ENCODE data around the gene SNRNP200. TPM values are rescaled to one million over a fixed set of nuclear protein-coding genes. Genes with fewer than 3 reads are reported as not detected.

SNRNP200 gene
- total and polyA plus RNA-seq, 8 donors, result 82.7 to 209 (median 195) TPM

DNA sequence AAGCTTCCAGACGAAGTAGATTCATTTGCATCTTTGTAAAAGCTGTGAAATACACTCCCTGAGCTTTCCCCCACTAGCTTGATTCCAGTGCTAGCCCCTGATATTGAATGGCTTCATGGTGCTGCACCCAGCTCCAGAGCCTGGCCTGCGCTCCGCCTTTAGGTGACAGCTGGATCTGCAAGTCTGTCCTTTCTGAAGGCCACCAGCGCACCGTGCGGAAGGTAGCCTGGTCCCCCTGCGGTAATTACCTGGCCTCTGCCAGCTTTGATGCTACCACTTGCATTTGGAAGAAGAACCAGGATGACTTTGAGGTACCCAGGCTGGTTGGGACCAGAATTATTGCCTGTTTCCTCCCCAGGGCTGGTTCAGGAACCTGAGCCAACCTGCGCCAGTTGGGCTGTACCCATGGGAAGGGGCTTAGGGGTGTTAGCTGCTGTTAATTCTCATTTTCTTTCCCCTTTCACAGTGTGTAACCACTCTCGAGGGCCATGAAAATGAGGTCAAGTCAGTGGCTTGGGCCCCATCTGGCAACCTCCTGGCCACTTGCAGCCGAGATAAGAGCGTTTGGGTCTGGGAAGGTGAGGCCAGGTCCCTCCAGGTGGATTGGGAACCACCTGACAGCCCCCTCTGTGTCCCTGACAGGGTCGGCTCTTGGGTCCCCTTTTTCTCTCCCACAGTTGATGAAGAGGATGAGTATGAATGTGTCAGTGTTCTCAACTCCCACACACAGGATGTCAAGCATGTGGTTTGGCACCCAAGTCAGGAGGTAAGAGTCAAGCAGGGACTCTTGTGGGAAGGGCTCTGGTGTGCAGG is 38.0 kb downstream of the SNRNP200 start:
- intact Hi-C loops (cut with DNase I), result loop anchor here in 1 of 2 donors (5.0 kb wide), 1 partner anchor 65 kb away; no protein-coding TSS in a partner anchor
- H3K4me1 ChIP-seq, result peaks cover 19 to 42% of the 10 kb centered on the region in 2 donors
- H3K9me3 ChIP-seq, result no peaks in the 10 kb centered on the region
- ATAC-seq, result no peak
- peaks cover 0 to 63% of the 10 kb centered on the region in 2 donors for H3K36me3 ChIP-seq
- no peaks in the 10 kb centered on the region for H3K27me3 ChIP-seq
- peak overlapping the region in 1 of 2 donors; percentile 91 for H3K4me3 ChIP-seq
- H3K27ac ChIP-seq, result no peak overlapping the region
- peak in 1 of 4 donors; percentile 84 for DNase-seq
- TF ChIP-seq, protein P1, sequence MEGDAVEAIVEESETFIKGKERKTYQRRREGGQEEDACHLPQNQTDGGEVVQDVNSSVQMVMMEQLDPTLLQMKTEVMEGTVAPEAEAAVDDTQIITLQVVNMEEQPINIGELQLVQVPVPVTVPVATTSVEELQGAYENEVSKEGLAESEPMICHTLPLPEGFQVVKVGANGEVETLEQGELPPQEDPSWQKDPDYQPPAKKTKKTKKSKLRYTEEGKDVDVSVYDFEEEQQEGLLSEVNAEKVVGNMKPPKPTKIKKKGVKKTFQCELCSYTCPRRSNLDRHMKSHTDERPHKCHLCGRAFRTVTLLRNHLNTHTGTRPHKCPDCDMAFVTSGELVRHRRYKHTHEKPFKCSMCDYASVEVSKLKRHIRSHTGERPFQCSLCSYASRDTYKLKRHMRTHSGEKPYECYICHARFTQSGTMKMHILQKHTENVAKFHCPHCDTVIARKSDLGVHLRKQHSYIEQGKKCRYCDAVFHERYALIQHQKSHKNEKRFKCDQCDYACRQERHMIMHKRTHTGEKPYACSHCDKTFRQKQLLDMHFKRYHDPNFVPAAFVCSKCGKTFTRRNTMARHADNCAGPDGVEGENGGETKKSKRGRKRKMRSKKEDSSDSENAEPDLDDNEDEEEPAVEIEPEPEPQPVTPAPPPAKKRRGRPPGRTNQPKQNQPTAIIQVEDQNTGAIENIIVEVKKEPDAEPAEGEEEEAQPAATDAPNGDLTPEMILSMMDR (IDR thresholded peaks at IDR 0.05), result no peak

DNA sequence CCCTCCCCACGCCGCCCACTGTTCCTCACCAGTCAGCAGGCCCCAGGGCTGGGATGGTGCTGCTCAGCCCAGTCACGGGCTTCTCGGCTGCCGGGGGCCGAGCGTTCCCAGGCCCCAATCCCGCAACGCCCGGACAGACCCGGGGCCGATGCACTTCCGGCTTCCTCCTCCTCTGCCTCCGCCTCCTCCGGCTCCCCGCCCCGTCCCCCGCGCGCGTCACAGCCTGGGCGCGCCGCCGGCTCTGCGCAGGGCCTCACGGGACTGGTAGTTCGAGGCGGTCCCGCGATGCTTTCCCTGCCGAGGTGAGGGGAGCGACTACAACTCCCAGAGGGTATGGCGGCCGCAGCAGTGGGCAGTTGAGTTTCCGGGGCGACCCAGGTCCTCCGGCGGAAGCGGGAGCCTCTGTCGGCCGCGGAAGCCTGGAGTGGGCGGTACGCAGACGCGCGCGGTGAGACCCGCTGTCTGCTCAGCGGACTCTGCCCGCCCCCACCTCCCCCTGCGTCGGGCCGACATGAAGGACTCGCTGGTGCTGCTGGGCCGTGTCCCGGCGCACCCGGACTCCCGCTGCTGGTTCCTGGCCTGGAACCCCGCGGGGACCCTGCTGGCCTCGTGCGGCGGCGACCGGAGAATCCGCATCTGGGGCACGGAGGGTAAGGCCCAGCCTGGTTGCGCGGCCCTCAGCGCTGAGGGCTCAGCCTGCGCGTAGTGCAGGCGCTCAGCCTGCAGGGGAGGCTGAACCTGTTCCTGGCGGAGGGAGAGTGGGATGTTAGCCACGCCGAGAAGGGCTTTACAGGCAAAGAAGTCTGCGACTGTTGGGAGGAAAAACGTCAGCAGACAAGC is 39.3 kb downstream of the SNRNP200 start, which contains the start of the genes CIAO1 and TMEM127:
Gene CIAO1, plus strand, starts transcription at position 386 of the 840 bp plus-strand sequence. Its CDS starts 126 bp downstream, at position 512.
Gene TMEM127, minus strand, starts transcription at position 158 of the 840 bp plus-strand sequence. CDS start 616 bp downstream, outside the sequence.
- intact Hi-C loops (cut with DNase I), result loop anchor here in 1 of 2 donors (5.0 kb wide), 1 partner anchor 64 kb away; no protein-coding TSS in a partner anchor

DNA sequence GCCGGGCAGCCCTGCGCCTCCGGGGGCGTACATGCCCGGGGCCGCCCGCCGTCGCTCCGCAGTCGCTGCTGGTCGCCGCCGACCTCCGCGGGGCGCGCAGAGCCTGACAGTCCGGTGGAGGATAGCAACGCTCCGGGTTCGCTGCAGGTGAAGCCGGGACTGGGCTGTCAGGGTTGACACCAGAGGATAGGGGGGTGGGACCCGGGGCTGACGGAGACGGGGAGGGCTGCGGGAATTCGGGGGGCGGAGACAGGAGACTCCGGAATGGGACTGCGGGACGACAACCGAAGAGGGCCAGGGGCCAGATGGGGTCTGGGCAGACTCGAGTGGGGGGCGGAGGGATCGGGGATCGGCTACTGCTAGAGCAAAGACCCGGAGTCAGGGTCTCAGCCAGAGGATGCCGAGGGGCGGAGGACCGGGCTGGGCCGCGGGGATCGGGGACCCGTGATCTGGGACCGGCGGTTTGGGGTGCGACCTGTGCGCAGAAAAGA is 40.0 kb downstream of the SNRNP200 start:
- peaks cover 0 to 50% of the 10 kb centered on the region in 2 donors for H3K36me3 ChIP-seq
- peaks cover 28 to 62% of the 10 kb centered on the region in 2 donors for H3K4me1 ChIP-seq
- intact Hi-C loops (cut with DNase I), result loop anchor here in 1 of 2 donors (5.0 kb wide), 1 partner anchor 63 kb away; no protein-coding TSS in a partner anchor
- peak overlapping the region in 1 of 2 donors; percentile 93 for H3K27ac ChIP-seq
- peak; percentile 22 for ATAC-seq
- TF ChIP-seq, protein P1 (IDR thresholded peaks at IDR 0.05), result no peak
- peak in 3 of 4 donors; percentile 36 to 89 (median 71) for DNase-seq
- no peaks in the 10 kb centered on the region for H3K9me3 ChIP-seq
- peak overlapping the region; percentile 91 to 99 for H3K4me3 ChIP-seq
- H3K27me3 ChIP-seq, result no peaks in the 10 kb centered on the region

More for the DNA sequence above, 39.3 kb downstream of the SNRNP200 start, which contains the start of the genes CIAO1 and TMEM127:
- H3K36me3 ChIP-seq, result peaks cover 0 to 57% of the 10 kb centered on the region in 2 donors
- H3K4me3 ChIP-seq, result peak within 1 kb of the TSS; percentile 91 to 99
- no peaks in the 10 kb centered on the region for H3K27me3 ChIP-seq
- DNase-seq, result peak; percentile 97 to 100 (median 98)
- H3K27ac ChIP-seq, result peak within 1 kb of the TSS; percentile 80 to 93
- H3K9me3 ChIP-seq, result no peaks in the 10 kb centered on the region
- TF ChIP-seq, protein P1 (IDR thresholded peaks at IDR 0.05), result peak in 1 of 2 donors; percentile 50
- H3K4me1 ChIP-seq, result peaks cover 21 to 56% of the 10 kb centered on the region in 2 donors
- ATAC-seq, result peak; percentile 98

DNA sequence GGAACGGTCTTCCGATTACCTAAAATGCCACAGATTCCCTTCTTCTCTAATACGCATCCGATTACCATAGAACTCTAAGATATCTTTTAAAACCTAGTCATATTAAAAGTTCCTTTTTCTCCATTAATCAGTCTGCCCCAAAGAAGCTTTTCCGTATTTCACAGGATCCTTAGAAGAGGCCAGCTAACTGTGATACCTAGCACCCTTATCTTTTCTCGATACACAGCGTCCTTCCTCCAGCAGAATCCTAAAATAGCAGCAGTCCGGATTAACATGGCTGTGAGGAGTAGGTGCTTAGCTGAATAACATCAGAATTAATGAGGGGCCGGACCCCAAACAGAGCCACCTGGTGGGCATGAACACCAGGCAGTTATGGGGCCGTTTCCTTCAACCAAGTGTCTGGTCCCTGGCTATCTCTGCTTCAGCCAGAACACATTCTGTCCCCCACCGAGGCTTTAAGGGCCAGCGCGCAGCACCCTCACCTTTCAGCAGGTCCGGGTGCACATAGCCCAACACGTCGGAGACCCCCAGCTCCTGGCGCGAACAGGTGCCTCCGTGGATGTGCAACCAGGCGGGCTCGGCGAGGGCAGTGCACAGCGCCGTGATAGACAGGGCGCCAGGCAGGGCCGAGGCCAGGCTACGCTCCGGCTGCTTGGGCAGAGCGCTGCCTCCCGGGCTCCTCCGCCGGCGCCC is 40.5 kb downstream of the SNRNP200 start:
- DNase-seq, result peak in 1 of 4 donors; percentile 31
- peak overlapping the region in 1 of 2 donors; percentile 93 for H3K27ac ChIP-seq
- intact Hi-C loops (cut with DNase I), result loop anchor here in 1 of 2 donors (5.0 kb wide), 1 partner anchor 63 kb away; no protein-coding TSS in a partner anchor

More for the DNA sequence above, 40.5 kb downstream of the SNRNP200 start:
- Histone ChIP-seq H3K4me1 (peaks cover 34 to 68% of the 10 kb centered on the region in 2 donors), H3K27me3 (no peaks in the 10 kb centered on the region), H3K9me3 (no peaks in the 10 kb centered on the region), H3K36me3 (peaks cover 0 to 48% of the 10 kb centered on the region in 2 donors), H3K4me3 (peak overlapping the region; percentile 91 to 99)
- ATAC-seq, result no peak
- TF ChIP-seq, protein P1 (IDR thresholded peaks at IDR 0.05), result no peak

Measured in left lung (tissue), 10 donors.